Adrenal gland (tissue), 12 donors: ENCODE data around the gene SEC11A. TPM values are rescaled to one million over a fixed set of nuclear protein-coding genes. Genes with fewer than 3 reads are reported as not detected.

Source experiments
- DNase-seq, 7 donors: peaks; one replicate each; pipeline ENCODE4 v3.0.0-alpha.2; 2019 to 2020
- H3K27ac ChIP-seq, 5 donors: fragments of 200-600 bp; sonication (generic) in 4 of 5; 1 replicate in 3 of 5; 2 replicates in 2 of 5; pipeline versions ENCODE4 v1.5.1 to v1.8.0; 2016 to 2020; ENCODE audit warnings: mild to moderate bottlenecking in 1 of 5
- H3K27me3 ChIP-seq: fragments of 200-600 bp; 2 replicates; pipeline ENCODE4 v1.8.0; 2021
- H3K36me3 ChIP-seq, 2 donors: fragments of 200-600 bp; replicated peaks in 1 of 2; 1 replicate in 1 of 2; 2 replicates in 1 of 2; pipeline versions ENCODE4 v1.5.1 to v1.8.0; 2018 to 2022
- H3K4me1 ChIP-seq, 2 donors: fragments of 200-600 bp; replicated peaks in 1 of 2; 1 replicate in 1 of 2; 2 replicates in 1 of 2; pipeline versions ENCODE4 v1.5.1 to v1.8.0; 2018 to 2021
- H3K4me3 ChIP-seq, 4 donors: fragments of 200-600 bp; sonication (generic) in 3 of 4; one replicate each; pipeline ENCODE4 v1.5.1; 2016 to 2018
- H3K9me3 ChIP-seq, 3 donors: fragments of 200-600 bp; sonication (generic) in 1 of 3; replicated peaks in 1 of 3; 1 replicate in 2 of 3; 2 replicates in 1 of 3; pipeline versions ENCODE4 v1.5.1 to v1.8.0; 2016 to 2021
- POLR2A ChIP-seq, 2 donors: fragments of 450-650 bp; IDR thresholded peaks; one replicate each; pipeline ENCODE4 v1.6.1; 2017; ENCODE audit warnings: antibody characterized with exemption in 2 of 2, mild to moderate bottlenecking in 2 of 2, moderate library complexity in 1 of 2
- WGBS, 4 donors: extraction: QIAGEN DNeasy Blood & Tissue Kit in 2 of 4; methylation state at CpG; one replicate each; pipeline versions ENCODE4 v1.1.5 to v1.1.7; 2013 to 2017; 5-methylcytosine and 5-hydroxymethylcytosine counted together
- intact Hi-C, 2 donors: fragments of 100-400 bp; cut with DNase I; formaldehyde crosslinking; loops; one replicate each; pipeline versions ENCODE4 v1.14.1 to v1.15.0; 2022 to 2023
- polyA plus RNA-seq, 3 donors: library from polyadenylated mRNA; stranded (reverse); fragments of 200-250 nt in 2 of 3; fragments of 350-450 nt in 1 of 3; fragmentation: Illumina TruSeq in 1 of 3; extraction: RNeasy Lipid Tissue Mini Kit (QIAGEN cat#74804) in 1 of 3; gene quantifications; one replicate each; pipeline ENCODE4 v1.2.3, GENCODE V29; 2013 to 2014
- total RNA-seq, 9 donors: library from RNA; depleted of rRNA in 4 of 9; stranded (reverse); fragments of >200 nt in 4 of 9; fragments of 120-200 nt in 1 of 9; fragmentation: NEBNext Ultra II Directional in 1 of 9; extraction: Animal tissue kit (Norgen Biotek cat#: 25700) in 1 of 9; gene quantifications; one replicate each; pipeline versions ENCODE4 v1.1.0 to v1.2.4, GENCODE V29; 2013 to 2023
- TF ChIP-seq, protein P1 (sequence below), 6 experiments: fragments of 450-650 bp in 4 of 6; fragments of 200-600 bp in 2 of 6; sonication (generic) in 1 of 6; IDR thresholded peaks; 1 replicate in 5 of 6; 2 replicates in 1 of 6; pipeline versions ENCODE4 v1.5.1 to v1.8.0; 2016 to 2021; ENCODE audit warnings: antibody characterized with exemption in 6 of 6, mild to moderate bottlenecking in 2 of 6, moderate library complexity in 1 of 6
- donor health status: healthy with polysubstance abuse.
- donor health status: Bipolar disorder and iron deficiency.
- donor health status: DM: yes; HTN: yes; CAD: no.
- donor health status: DM: no; HTN: no; CAD: no.
- donor health status: DM: no; HTN: no; CAD: no.
- donor health status: DM: yes; HTN: yes; CAD: no.

Gene SEC11A
- total and polyA plus RNA-seq, 12 donors, result 130 to 240 (median 168) TPM

DNA sequence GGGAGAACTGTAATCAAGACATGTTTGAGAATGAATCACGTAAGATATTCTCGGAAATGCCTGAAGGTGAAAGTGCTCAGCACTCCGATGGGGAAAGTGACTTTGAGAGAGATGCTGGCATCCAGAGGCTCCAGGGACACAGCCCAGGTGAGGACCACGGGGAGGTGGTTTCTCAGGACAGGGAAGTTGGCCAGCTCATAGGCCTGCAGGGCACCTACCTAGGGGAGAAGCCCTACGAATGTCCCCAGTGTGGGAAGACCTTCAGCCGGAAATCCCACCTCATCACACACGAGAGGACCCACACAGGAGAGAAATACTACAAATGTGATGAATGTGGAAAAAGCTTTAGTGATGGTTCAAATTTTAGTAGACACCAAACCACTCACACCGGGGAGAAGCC, 95.3 kb downstream of the SEC11A start:
- peaks cover 0 to 19% of the 10 kb centered on the region in 2 donors for H3K36me3 ChIP-seq
- no peaks in the 10 kb centered on the region for H3K4me1 ChIP-seq
- peaks cover 0 to 18% (median 0%) of the 10 kb centered on the region in 3 donors for H3K9me3 ChIP-seq
- intact Hi-C loops, result no loop called here
- TF ChIP-seq, protein P1, sequence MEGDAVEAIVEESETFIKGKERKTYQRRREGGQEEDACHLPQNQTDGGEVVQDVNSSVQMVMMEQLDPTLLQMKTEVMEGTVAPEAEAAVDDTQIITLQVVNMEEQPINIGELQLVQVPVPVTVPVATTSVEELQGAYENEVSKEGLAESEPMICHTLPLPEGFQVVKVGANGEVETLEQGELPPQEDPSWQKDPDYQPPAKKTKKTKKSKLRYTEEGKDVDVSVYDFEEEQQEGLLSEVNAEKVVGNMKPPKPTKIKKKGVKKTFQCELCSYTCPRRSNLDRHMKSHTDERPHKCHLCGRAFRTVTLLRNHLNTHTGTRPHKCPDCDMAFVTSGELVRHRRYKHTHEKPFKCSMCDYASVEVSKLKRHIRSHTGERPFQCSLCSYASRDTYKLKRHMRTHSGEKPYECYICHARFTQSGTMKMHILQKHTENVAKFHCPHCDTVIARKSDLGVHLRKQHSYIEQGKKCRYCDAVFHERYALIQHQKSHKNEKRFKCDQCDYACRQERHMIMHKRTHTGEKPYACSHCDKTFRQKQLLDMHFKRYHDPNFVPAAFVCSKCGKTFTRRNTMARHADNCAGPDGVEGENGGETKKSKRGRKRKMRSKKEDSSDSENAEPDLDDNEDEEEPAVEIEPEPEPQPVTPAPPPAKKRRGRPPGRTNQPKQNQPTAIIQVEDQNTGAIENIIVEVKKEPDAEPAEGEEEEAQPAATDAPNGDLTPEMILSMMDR (IDR thresholded peaks at IDR 0.05), result no peak
- TF ChIP-seq POLR2A (IDR thresholded peaks at IDR 0.05), result no peak
- no peaks in the 10 kb centered on the region for H3K27me3 ChIP-seq
- H3K4me3 ChIP-seq, result no peak overlapping the region
- 96 to 99% (median 98%) methylated on average over 8 of the region's 8 CpGs for WGBS, 4 donors
- H3K27ac ChIP-seq, result no peak overlapping the region
- no peak for DNase-seq

Other genes with a start within 250 kb of the SEC11A start
- 10 to 100 TPM in 7 of 9 donors, 1 to 10 TPM in 2; 5.2 to 16.9 (median 10.9) TPM for gene ZSCAN2, start 115.1 kb downstream of the SEC11A start, total RNA-seq
- 1 to 10 TPM; 3.8 to 5.2 (median 4.1) TPM for gene ZSCAN2, start 115.1 kb downstream of the SEC11A start, polyA plus RNA-seq
- gene WDR73, start 61.9 kb downstream of the SEC11A start, total RNA-seq, result 10 to 100 TPM in 8 of 9 donors, 1 to 10 TPM in 1; 8.3 to 45.6 (median 32.1) TPM
- 10 to 100 TPM; 24.1 to 45.4 (median 38.3) TPM for gene WDR73, start 61.9 kb downstream of the SEC11A start, polyA plus RNA-seq
- 10 to 100 TPM in 7 of 9 donors, 1 to 10 TPM in 2; 6.9 to 34.1 (median 17.0) TPM for gene NMB, start 57.9 kb downstream of the SEC11A start, total RNA-seq
- 10 to 100 TPM in 1 of 3 donors, 1 to 10 TPM in 2; 8.0 to 19.2 (median 10.0) TPM for gene NMB, start 57.9 kb downstream of the SEC11A start, polyA plus RNA-seq
- gene ZNF592, start 32.5 kb upstream of the SEC11A start, total RNA-seq, result 10 to 100 TPM in 8 of 9 donors, 1 to 10 TPM in 1; 8.5 to 30.3 (median 24.9) TPM
- 10 to 100 TPM in 2 of 3 donors, 1 to 10 TPM in 1; 8.1 to 14.6 (median 13.9) TPM for gene ZNF592, start 32.5 kb upstream of the SEC11A start, polyA plus RNA-seq
- gene ALPK3, start 101.2 kb upstream of the SEC11A start, total RNA-seq, result 10 to 100 TPM in 8 of 9 donors, 1 to 10 TPM in 1; 5.8 to 39.3 (median 16.4) TPM
- gene ALPK3, start 101.2 kb upstream of the SEC11A start, polyA plus RNA-seq, result 10 to 100 TPM; 10.4 to 18.2 (median 15.4) TPM
- under 1 TPM in 5 of 9 donors, not detected in 4; 0.06 to 0.19 (median 0.14) TPM for gene SLC28A1, start 168.5 kb upstream of the SEC11A start, total RNA-seq
- gene SLC28A1, start 168.5 kb upstream of the SEC11A start, polyA plus RNA-seq, result under 1 TPM; 0.03 to 0.08 (median 0.05) TPM